HG03159 (cell line): ENCODE data around the gene SCGB3A1.

Experiments used
- ATAC-seq: cut with Tn5 transposase; IDR thresholded peaks from one replicate; pipeline ENCODE4 v1.9.1; 2021; ENCODE audit warnings: mild to moderate bottlenecking, moderate library complexity; ENCODE audit not compliant: unreplicated experiment

The SCGB3A1 gene

DNA sequence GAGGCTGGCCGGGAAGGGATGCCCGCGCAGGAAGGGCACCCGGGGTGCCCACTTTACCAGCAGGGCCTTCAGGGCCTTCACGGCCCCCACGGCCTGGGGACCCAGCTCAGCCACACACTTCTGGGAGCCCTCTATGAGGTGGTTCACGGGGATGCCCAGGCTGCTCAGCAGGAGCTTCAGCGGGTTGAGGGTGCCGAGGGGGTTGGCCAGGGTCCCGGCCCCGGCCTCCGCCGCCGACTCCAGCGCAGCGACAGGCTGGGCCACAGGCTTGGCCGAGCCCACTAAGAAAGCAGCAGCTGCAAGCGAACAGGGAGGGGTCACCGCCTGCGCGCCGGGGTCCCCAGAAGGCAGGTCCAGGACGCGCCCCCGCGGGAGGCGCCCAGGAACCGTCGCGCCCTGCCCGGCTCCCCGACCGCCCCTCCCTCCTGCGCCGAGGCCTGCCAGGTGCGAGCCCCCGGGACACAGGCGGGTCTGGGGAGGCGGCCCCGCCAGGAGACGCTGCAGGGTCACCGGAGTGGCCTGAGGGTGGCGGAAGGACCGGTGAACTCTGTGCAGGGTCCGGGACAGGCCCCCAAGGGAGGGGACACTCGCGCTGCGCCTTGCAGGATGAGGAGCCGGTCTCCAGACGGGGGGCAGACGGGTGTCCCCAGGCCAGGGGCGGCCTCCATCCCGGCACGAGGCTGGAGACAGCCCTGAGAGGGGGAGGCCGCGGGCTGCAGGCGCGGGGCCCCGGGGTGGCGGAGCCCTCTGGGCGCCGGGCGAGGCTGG lies 572 bp downstream of the SCGB3A1 start:
- no peak for ATAC-seq

DNA sequence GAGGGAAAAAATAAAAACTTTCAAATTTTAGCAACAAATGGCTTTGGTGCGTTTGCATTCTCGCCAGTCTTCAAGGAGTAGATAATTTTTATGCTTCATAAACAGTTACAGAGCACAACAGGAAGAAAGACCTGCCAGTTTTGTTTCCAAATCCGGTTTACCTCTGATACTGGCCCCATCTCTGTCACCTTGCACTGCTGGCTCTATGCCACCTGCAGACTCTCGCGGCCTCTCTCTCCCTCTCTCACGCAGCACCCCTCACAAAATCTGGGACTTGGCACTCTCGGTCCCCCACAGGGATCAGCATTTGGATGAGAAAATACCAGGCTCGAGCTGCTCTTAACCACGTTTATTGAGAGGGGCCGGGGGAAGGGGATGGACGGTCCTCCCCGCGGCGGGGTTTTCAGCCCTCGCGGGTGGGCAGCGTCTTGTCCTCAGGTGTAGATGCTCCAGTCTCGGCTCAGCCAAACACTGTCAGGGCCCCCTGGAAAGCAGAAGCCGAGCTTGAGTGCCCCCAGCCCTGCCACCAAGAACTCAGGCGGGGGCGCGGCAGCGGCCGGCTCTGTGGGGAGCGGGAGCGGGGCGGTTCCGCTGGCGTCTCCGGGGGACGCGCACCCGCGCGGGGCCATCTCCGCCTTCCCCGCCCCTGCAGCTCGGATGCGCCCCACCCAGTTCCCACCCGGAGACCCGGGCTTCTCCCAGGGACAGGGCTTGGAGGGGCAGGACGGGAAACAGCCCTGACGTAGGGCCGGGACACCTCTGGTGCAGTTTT lies 1.3 kb downstream of the SCGB3A1 start:
- no peak for ATAC-seq

DNA sequence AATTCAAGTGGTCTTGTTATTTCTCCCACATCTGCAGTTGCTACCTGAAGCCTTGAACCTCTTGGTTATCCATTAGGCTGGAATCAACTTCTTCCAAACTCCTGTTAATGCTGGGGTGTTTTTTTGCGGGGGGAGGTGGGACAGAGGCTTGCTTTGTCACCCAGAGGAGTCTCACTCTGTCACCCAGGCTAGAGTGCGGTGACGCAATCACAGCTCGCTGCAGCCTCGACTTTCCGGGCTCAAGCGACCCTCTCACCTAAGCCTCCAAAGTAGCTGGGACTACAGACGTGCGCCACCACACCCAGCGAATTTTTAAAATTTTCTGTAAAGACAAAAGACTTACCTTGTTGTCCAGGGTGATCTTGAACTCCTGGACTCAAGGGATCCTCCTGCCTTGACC lies 4.4 kb downstream of the SCGB3A1 start:
- ATAC-seq = no peak

DNA sequence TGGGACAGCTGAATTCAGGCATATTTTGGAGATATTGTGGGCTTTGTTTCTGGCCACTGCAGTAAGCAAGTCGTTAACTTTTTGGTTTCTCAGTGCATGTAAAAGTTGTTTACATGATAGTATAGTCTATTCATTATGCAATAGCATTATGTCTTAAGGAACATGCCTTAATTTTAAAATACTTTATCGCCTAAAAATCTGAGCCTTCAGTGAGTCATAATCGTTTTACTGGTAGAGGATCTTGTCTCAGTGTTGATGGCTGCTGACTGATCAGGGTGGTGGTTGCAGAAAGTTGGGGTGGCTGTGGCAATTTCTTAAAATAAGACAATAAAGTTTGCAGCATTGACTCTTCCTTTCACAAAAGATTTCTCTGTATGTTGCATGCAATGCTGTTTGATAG lies 5.1 kb downstream of the SCGB3A1 start:
- ATAC-seq = no peak

DNA sequence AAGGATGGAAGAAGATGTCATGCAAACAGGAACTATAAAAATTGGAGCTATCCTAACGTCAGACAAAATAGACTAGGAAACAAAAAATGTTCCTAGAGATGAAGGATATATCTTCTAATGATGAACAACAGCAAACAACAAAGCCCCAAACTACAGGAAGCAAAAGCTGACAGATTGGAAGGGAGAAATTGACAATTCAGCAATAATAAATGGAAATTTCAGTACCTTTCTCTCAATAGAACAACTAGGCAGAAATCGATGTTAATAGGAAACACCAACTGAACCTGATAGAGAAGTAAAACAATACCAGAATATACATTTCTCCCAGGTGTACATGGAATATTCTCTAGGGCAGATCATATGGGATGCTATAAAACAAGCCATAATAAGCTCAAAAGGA lies 7.6 kb downstream of the SCGB3A1 start:
- no peak for ATAC-seq

DNA sequence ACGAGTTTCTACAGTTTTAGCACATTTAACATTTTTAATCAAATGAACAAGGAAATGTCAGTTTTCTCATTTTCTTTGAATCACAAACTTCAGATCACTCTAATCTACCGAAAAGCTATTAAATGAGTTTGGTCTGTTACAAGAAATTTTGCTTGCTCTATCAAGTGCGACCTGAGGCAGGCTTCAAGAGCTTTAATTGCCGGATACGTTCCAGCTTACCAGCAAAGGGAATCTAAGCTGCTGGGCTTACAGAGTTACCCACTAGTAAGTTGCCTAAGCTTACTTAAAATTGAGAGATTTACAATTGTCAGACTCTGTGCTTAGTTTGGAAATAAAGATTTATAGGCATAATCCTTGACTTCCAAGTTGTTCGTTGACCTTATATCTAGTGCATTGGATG lies 10.6 kb downstream of the SCGB3A1 start:
- ATAC-seq = no peak

DNA sequence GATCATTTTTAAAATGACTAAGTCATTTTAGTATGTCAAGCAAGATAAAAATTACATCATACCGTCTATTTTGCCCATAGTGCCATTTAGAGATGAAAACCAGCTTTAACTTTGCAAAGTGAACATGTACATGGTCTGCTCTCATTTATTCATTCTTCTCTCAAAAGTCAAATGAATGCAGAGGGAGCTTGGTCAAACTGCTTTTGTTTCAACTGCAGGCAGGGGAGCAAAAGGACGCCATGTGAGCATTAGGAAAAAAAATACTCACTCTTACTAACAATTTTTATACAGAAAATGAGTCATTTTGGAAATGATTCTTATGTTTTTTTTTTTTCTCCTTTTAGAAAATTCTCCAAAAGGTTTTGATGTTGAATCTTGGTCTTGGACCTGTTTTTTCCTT lies 15.7 kb downstream of the SCGB3A1 start:
- no peak for ATAC-seq

DNA sequence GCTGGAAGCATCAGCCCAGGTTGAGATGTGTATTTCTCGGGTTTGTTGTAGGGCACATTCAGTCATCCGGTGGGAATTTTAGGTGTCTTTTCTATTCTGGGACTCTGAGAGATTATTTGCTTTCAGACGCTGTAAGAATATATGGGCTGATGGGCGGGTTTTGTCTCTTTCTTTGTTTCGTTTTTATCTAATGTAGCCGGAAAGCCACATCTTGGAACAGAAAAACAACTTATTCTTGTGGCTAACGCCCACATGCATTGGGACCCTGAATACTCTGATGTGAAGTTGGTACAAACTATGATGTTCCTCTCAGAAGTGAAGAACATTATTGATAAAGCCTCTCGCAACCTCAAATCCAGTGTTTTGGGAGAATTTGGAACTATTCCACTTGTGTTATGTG lies 22.4 kb downstream of the SCGB3A1 start:
- no peak for ATAC-seq

DNA sequence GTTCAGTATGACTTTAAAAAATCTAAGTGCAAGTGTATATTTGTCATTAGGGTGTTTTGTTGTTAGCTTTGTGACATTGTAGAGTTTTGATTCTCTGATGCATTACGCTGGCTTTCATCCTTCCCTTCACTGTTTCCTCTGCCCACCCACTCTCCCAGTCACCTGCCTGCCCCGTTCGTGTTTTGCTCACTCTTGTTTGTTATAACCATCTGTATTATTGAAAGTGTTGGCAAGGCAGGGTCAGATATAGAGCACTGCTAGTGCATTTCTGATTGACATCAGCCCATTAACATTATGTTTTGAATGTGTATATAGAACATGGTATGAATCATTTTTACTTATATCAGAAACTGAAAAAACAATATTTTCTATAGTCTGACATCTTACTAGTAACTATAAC lies 27.3 kb downstream of the SCGB3A1 start:
- ATAC-seq = no peak

DNA sequence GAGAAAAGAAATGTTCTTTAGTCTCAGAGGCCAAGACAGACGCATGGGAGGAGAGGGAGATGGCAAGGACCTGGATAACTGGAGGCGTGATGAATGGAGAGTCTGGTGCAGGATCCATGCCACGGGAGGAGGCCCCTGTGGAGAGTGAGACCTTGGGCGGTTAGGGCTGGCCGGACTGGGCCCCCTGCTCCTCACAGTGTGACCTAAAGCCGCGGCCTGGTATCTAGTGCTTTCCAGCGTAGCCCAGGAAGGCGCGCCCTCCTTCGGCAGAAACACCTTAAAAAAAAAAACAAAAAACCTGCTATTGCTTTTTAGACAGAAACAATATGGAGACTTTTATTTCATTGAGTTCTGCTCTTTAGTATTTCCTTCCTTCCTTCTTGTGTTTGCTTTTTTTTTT lies 33.1 kb downstream of the SCGB3A1 start:
- ATAC-seq = no peak

DNA sequence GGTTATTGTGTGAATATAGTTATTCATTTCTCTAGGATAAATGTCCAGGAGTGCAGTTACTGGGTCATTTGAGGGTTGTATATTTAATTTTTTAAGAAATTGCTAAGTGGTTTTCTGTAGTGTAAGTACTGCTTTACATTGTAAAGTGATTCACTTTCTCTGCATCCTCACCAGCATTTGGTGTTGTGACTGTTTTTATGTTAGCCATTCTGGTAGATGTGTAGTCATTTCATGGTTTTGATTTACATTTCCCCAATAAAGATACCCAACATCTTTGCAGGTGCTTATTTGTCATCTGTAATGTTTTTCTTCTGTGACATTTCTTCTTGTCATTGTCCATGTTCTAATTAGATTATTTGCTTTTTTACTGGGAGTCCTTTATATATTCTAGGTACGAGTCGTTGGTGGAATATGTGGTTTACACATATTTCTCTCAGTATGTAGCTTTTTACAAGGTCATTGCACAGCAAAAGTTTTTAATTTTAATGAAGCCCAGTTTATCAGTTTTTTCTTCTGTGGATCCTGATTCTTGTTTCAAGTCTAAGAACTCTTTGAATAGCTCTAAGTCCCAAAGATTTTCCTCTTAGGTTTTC lies 34.0 kb downstream of the SCGB3A1 start:
- no peak for ATAC-seq

DNA sequence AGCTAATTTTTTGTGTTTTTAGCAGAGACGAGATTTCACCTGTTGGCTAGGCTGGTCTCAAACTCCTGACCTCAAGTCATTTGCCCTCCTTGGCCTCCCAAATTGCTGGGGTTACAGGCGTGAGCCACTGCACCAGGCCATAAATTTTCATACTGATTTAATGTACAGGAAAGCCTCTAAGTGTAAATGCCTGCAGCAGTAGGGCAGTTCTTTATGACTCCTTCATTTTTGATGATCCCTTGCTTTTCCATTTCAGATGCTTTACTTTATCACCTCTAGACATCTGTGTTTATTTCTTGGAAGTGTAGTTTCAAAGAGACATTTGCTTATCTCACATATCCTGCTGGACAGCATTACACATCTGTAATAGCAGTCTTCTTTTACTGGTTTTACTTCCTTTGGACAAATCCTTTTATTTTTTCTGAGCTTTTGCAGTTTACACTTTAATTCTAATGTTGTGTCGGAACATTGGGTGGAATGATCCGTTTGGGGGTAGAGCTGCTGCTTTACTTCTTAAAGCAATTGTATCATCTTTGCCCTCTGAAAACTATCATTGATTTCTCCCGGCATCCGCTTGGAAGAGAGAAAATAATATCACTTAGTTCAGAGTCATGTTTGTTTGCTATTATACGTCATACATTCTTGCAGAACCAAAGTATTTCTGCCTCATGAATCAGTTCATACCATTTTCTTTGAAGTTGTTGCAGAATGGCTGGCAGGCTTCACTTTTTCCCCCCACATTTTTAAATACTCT lies 36.0 kb downstream of the SCGB3A1 start:
- no peak for ATAC-seq

DNA sequence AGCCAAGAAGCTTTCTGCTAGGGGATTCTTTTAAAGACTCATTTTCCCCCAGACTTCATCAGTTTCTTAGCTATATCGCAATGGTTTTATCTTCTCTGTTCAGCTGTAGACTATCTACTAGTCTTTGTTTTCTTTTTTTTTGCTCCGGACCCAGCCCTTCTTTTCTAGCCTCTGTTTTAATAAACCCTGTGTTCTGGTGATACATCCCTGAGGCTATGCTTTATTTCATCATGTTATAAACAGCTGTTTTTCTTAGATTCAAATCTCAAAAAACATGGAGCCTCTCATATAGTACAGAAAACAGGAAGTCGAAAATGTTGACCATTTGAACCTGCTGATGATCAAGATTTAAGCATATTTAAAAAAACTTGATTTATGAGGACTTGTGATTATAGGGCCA lies 37.8 kb downstream of the SCGB3A1 start:
- ATAC-seq = no peak

DNA sequence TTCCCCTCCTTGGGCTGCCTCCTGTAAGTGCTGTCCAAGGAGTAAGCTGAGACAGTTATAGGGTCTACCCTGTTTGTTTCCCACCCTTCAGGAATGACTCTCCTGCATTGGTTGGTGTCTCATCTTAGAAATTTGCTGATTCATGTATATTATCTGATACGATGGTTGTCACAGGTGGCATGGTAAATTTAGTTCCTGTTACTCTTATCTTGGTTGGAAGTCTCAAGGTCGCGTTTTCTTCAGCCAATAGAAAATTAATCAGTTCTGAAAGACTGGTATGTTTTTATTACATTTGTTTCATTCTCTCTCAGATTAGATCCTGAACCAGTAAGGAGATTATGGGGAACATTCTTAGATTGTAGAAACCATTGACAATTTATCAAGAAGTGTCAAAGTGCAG lies 42.7 kb downstream of the SCGB3A1 start:
- no peak for ATAC-seq

DNA sequence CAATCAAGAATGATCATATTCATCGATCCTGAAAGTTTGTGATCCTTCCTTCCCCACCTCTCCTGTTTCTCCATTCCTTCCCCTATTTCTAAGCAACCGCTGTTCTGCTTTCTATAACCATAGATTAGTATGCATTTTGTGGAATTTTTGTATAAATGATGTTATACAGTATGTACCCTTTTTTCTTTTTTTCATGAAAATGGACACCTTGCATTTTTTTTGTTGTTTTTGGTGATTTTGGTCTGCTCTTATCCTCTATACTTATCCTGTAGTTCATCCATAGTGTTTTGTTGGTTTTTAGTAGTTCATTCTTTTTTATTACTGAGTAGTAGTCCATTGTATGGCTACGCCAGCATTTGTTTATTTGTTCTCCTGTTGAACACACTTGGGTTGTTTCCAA lies 46.1 kb downstream of the SCGB3A1 start:
- no peak for ATAC-seq

DNA sequence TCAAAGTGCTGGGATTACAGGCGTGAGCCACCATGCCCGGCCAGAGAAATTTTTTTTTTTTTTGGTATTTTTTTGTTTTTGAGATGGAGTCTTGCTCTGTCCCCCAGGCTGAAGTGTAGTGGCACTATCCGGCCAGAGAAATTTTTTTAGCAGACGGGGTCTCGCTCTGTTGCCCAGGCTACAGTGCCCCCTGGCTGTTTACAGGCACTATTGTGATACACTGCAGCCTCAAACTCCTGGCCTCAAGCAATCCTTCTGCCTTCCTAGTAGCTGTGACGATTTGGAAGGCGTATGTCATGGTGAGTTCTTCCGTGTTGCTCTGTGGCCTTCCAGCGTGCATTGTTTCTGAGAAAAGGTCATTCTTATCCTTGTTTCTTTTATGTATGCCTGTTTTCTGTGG lies 49.6 kb downstream of the SCGB3A1 start:
- ATAC-seq = no peak
